GM20000 (cell line): ENCODE measurements around the gene KHDC4.

Experiments
- DNase-seq: peaks from one replicate; pipeline ENCODE4 v3.0.0; 2012; ENCODE audit warnings: low spot score
- CTCF ChIP-seq: IDR thresholded peaks from 2 replicates; pipeline ENCODE4 v1.5.1; 2012; ENCODE audit warnings: mild to moderate bottlenecking, control low read depth; ENCODE audit errors: extremely low read depth, missing control alignments

KHDC4 gene

GRCh38 chr1:155954645-155955044 lies 20.4 kb upstream of the KHDC4 start:
- no peak for TF ChIP-seq CTCF
- DNase-seq = no peak

- DNase-seq = no peak
- no peak for TF ChIP-seq CTCF
Observed at GRCh38 chr1:155952505-155952890, 18.3 kb upstream of the KHDC4 start.

GRCh38 chr1:155951753-155952504 lies 17.7 kb upstream of the KHDC4 start:
- no peak for DNase-seq
- no peak for TF ChIP-seq CTCF

GRCh38 chr1:155950829-155951228 lies 16.6 kb upstream of the KHDC4 start:
- no peak for DNase-seq
- TF ChIP-seq CTCF = no peak

- DNase-seq = no peak
- TF ChIP-seq CTCF = no peak
Observed at GRCh38 chr1:155947741-155948140, 13.5 kb upstream of the KHDC4 start.

- no peak for TF ChIP-seq CTCF
- DNase-seq = no peak
Observed at GRCh38 chr1:155947292-155947691, 13.1 kb upstream of the KHDC4 start.

- no peak for DNase-seq
- TF ChIP-seq CTCF = no peak
Observed at GRCh38 chr1:155946633-155947219, 12.5 kb upstream of the KHDC4 start.
